HG03064 (cell line): ENCODE data around the gene FANCB.

Experiments
- ATAC-seq: cut with Tn5 transposase; IDR thresholded peaks from one replicate; pipeline ENCODE4 v1.9.1; 2021; ENCODE audit warnings: low read depth; ENCODE audit not compliant: unreplicated experiment

The FANCB gene

DNA sequence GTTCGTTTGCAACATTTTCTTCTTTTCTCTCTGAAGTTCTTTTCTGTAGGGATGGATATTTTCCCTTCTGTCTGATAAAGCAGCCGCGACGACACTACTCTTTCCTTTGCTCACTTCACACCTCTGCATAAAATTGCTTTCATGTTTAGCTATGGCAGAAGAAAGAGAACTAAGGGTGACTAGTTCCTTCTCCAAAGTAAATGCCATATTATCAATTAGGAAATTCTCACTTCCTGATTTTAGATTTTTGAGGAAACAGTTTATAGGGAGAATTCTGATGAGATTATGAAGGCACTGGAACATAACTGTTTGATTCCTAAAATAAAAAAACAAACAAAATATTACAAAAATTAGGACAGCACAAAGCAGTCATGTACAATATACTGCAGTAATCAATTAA, 29.2 kb downstream of the FANCB start:
- no peak for ATAC-seq

- ATAC-seq = no peak
Measured at GRCh38 chrX:14837155-14837554, 35.7 kb downstream of the FANCB start.

- ATAC-seq = no peak
Measured at GRCh38 chrX:14832586-14832985, 40.3 kb downstream of the FANCB start.

DNA sequence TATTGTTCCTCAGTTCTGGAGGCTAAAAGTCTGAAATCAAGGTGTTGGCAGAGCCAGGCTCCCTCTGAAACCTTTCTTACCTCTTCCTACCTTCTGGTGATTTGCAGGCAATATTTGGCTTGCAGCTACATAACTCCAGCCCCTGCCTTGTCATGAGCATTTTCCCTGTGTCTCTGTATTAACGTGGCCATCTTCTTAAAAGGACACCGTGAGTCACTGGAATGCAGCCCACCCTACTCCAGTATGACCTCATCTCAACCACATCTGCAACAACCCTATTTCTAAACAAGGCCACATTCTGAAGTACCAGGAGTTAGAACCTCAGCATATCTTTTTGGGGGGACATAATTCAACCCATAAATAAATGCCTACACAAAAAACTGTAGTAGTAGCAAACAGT, 40.7 kb downstream of the FANCB start:
- no peak for ATAC-seq

GRCh38 chrX:14829643-14830042, 43.2 kb downstream of the FANCB start:
- ATAC-seq = no peak

GRCh38 chrX:14826319-14826718, 46.5 kb downstream of the FANCB start:
- no peak for ATAC-seq

DNA sequence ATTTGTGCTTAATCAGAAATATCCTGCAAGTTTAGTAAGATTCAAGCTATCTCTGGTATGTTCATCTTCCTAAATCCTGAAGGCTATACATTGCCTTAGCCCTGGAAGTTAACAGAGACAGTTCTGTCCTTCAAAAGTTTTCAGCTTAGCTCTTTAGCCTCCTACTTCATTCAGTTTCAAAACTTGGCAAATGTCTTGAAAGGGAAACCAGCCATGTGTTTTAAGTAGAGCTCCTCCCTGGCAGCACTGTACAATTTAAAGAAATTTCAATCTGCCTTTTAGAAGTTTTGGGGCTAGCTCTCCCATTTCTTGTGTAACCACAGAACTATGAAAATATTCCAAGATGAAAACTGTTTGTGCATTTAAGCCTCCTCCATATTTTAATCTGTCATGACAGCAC, 47.0 kb downstream of the FANCB start:
- no peak for ATAC-seq

- ATAC-seq = no peak
Measured at GRCh38 chrX:14819769-14820168, 53.1 kb downstream of the FANCB start.

GRCh38 chrX:14817571-14817970, 55.3 kb downstream of the FANCB start:
- no peak for ATAC-seq

DNA sequence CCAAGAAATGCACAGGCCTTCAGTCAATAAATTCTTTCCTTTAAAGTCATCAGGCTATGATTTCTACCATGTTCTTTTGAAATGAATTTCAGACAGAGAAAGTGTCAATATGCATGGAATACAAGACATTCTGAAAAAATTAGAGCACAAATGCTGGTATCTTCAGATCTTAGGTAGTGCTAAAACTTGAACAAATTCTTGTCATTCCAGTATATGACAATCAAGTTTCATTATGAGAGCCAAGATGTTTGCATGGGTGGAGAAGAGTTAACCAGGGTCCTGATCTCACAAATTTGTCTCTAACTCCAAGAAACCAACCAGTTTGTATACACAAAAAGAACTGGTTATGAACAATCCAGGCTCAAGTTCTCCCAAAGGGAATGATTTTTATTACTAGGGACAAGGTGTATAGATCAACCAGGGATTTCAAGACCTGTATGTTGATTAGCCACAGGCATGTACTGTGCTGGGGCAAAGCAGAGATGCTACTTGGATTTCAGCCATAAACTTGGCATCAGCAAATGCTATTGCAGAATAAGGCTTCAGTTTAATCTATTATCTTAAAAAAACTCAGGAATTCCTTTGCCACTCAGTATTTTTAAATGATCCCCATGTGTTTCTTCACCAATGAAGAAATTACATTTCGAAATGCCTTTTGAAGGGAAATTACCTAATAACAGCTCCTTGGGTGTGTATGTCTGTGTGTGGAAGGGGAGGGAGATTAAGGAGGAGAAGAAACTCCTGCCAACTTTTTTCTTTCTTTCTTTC, 69.7 kb downstream of the FANCB start:
- ATAC-seq = no peak

- no peak for ATAC-seq
Measured at GRCh38 chrX:14801136-14801535, 71.7 kb downstream of the FANCB start.

DNA sequence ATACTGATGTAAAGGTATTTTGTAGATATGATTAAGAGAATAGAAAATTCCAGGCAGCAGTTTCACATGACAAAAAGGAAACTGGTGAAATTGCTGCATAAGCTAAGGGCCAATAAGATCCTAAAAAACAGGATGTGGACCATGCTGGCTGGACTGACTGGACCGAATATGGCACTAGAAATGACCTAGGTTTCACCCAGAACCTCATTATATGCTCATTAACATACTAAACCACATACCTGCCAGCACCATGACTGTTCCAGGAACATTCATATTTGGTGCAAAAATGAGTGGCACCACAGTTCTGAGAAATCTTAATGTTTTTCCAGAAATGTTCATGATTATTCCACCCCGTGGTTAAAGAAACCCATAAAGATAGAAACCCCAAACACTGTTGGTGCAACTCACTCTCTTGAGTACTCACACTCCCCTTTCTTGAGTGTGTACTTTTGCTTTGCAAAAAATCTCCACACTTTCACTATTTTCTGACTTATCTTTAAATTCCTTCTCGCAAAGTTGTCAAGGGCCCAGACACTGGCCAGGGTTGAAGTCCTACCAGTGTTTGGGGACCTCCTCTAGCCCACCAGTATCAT, 74.0 kb downstream of the FANCB start:
- no peak for ATAC-seq
